ENCODE results near the gene HSD11B1. TPM values are rescaled to one million over a fixed set of nuclear protein-coding genes. Genes with fewer than 3 reads are reported as not detected.

HSD11B1 gene
- total and polyA plus RNA-seq, 2 of the 4 experiments (the other 2 are of a cell fraction): 0.41 to 0.72 TPM

- no peak for TF ChIP-seq ELK1 (IDR thresholded peaks at IDR 0.05; ENCODE audit: borderline replicate concordance, low read depth, low read length)
Measured at GRCh38 chr1:209769971-209770370, 65.3 kb downstream of the HSD11B1 start (continued).

- Histone ChIP-seq H3K4ac (ENCODE audit: low read depth, low read length) (no peak overlapping the region; the same call in 1 of the 2 replicates), H3K27ac (ENCODE audit: insufficient read depth, low read length) (no peak overlapping the region), H2BK120ac (ENCODE audit: low read depth, low read length) (no peak overlapping the region), H3K9ac (ENCODE audit: low read depth, low read length) (no peak overlapping the region), H3K9me3 (ENCODE audit: control insufficient read depth, insufficient read depth, low read length) (no peaks in the 10 kb centered on the region), H4K8ac (ENCODE audit: low read depth in 2 of 2, low read length in 2 of 2) (no peak overlapping the region), H4K91ac (ENCODE audit: insufficient read depth, low read depth, low read length) (no peak overlapping the region), H3K18ac (ENCODE audit: low read depth, low read length) (no peak overlapping the region), H2AFZ (replicated peaks; ENCODE audit: low read length, poor library complexity) (no peak overlapping the region), H3K4me1 (ENCODE audit: control insufficient read depth, insufficient read depth, low read length) (peaks cover 11% of the 10 kb centered on the region), H3K23ac (ENCODE audit: low read depth, low read length) (no peak overlapping the region), H3K14ac (replicated peaks; ENCODE audit: low read depth, low read length) (no peak overlapping the region), H3K4me2 (ENCODE audit: low read depth, low read length) (no peak overlapping the region), H2AK5ac (ENCODE audit: low read depth, low read length) (no peak overlapping the region), H3K27me3 (ENCODE audit: control insufficient read depth, insufficient read depth, low read length) (no peaks in the 10 kb centered on the region), H2AK9ac (replicated peaks; ENCODE audit: low read depth, low read length, poor library complexity) (no peak overlapping the region), H3K9me1 (ENCODE audit: insufficient read depth, low read length) (peaks cover 25% of the 10 kb centered on the region), H3K79me1 (ENCODE audit: low read depth in 1 of 2, low read length in 2 of 2) (peaks cover 0 to 12% of the 10 kb centered on the region in 2 experiments; a peak in 2 of 4 replicates), H3K36me3 (ENCODE audit: control insufficient read depth, insufficient read depth, low read length) (no peaks in the 10 kb centered on the region), H2BK20ac (ENCODE audit: low read depth, low read length) (no peak overlapping the region), H3K4me3 (ENCODE audit: insufficient read depth, low read depth, low read length) (no peak overlapping the region), H2BK5ac (ENCODE audit: low read depth, low read length, poor library complexity, severe bottlenecking) (peak overlapping the region; percentile 31), H2BK15ac (ENCODE audit: low read depth, low read length) (no peak overlapping the region), H4K5ac (ENCODE audit: low read depth, low read length) (no peak overlapping the region), H4K20me1 (ENCODE audit: insufficient read depth, low read length) (no peaks in the 10 kb centered on the region), H3K56ac (ENCODE audit: extremely low read depth, insufficient read depth, low read length) (no peak overlapping the region)
- 98% methylated on average over 10 of the region's 17 CpGs; no CpG with 5 or more reads in 1 of the 2 experiments for WGBS, 2 experiments (ENCODE audit: extremely low coverage in 2 of 2, insufficient read length in 1 of 2)
- POLR2A ChIA-PET (ENCODE audit: unreplicated experiment): no interaction called here
- TF ChIP-seq RAD21 (IDR thresholded peaks at IDR 0.05; ENCODE audit: low read length) (no peak), RCOR1 (IDR thresholded peaks at IDR 0.05; ENCODE audit: insufficient replicate concordance, low read length) (no peak), NFE2L2 (IDR thresholded peaks at IDR 0.05; ENCODE audit: low read depth, low read length) (no peak), MAZ (IDR thresholded peaks at IDR 0.05; ENCODE audit: borderline replicate concordance, low read depth, low read length) (no peak), CEBPB (IDR thresholded peaks at IDR 0.05; ENCODE audit: low read depth, low read length) (no peak), POLR2A (IDR thresholded peaks at IDR 0.05; ENCODE audit: low read depth, low read length) (no peak), ELK1 (IDR thresholded peaks at IDR 0.05; ENCODE audit: borderline replicate concordance, low read depth, low read length) (no peak)
- CTCF ChIA-PET: no interaction called here
- dilution Hi-C loops (cut with HindIII; ENCODE audit: low sequenced_read_pairs, unreplicated experiment) (no loop called here), in situ Hi-C loops (cut with MboI; ENCODE audit: low sequenced_read_pairs) (no loop called here), intact Hi-C loops (cut with micrococcal nuclease) (no loop called here)
- no TSS peak for BruUV-seq (replicated peaks)
- DNase-seq (no peak), ATAC-seq (ENCODE audit: low read depth) (no peak)
Measured at GRCh38 chr1:209770636-209771415, 66.2 kb downstream of the HSD11B1 start.

All from IMR-90 (cell line).